IPS DF 6.9 (cell line): ENCODE measurements around the gene GGCX.
"Not testable (repeated sequence)": the region's sequence is repeated elsewhere in the genome, so short reads cannot be mapped to it uniquely, and the experiment has no call there.

ENCODE experiments used
- DNase-seq: peaks from one replicate; pipeline ENCODE4 v3.0.0-alpha.2; 2013; ENCODE audit warnings: low read depth, low spot score
- H3K27ac ChIP-seq: one replicate; pipeline ENCODE4 v1.5.1; 2013; ENCODE audit warnings: low read length, control low read depth
- H3K27me3 ChIP-seq: 2 replicates; pipeline ENCODE4 v1.6.1; 2013; ENCODE audit warnings: mild to moderate bottlenecking, low read length; ENCODE audit not compliant: control insufficient read depth, insufficient read depth
- H3K36me3 ChIP-seq: 2 replicates; pipeline ENCODE4 v1.6.1; 2013; ENCODE audit warnings: low read length; ENCODE audit not compliant: control insufficient read depth, insufficient read depth
- H3K4me1 ChIP-seq: 2 replicates; pipeline ENCODE4 v1.6.1; 2013; ENCODE audit warnings: low read length; ENCODE audit not compliant: control insufficient read depth, insufficient read depth
- H3K4me3 ChIP-seq: 2 replicates; pipeline ENCODE4 v1.5.1; 2013; ENCODE audit warnings: mild to moderate bottlenecking, low read length
- H3K9me3 ChIP-seq: 2 replicates; pipeline ENCODE4 v1.6.1; 2013; ENCODE audit warnings: low read length, inconsistent platforms; ENCODE audit not compliant: control insufficient read depth, insufficient read depth
- WGBS: extraction: QIAGEN DNeasy Blood & Tissue Kit; methylation state at CpG from one replicate; pipeline ENCODE4 v1.1.7; 2013; ENCODE audit warnings: mixed read lengths, missing lambda C conversion rate; ENCODE audit not compliant: insufficient read length, insufficient coverage; 5-methylcytosine and 5-hydroxymethylcytosine counted together

GGCX gene

GRCh38 chr2:85549826-85550225 lies 11.5 kb downstream of the GGCX start:
- H3K9me3 ChIP-seq, result no peaks in the 10 kb centered on the region
- no peak for DNase-seq
- no CpG with 5 or more reads among the region's 4 CpGs for WGBS
- H3K4me1 ChIP-seq, result no peaks in the 10 kb centered on the region
- H3K36me3 ChIP-seq, result peaks cover 20% of the 10 kb centered on the region; the same call in 1 of the 2 replicates
- H3K27me3 ChIP-seq, result no peaks in the 10 kb centered on the region
- H3K27ac ChIP-seq, result no peak overlapping the region
- no peak overlapping the region for H3K4me3 ChIP-seq

GRCh38 chr2:85549095-85549494 lies 12.2 kb downstream of the GGCX start:
- no CpG with 5 or more reads among the region's 10 CpGs for WGBS
- no peaks in the 10 kb centered on the region for H3K27me3 ChIP-seq
- peaks cover 19% of the 10 kb centered on the region; the same call in 1 of the 2 replicates for H3K36me3 ChIP-seq
- no peak overlapping the region for H3K4me3 ChIP-seq
- H3K4me1 ChIP-seq, result no peaks in the 10 kb centered on the region
- no peak for DNase-seq
- no peaks in the 10 kb centered on the region for H3K9me3 ChIP-seq
- no peak overlapping the region for H3K27ac ChIP-seq

- Histone ChIP-seq H3K4me1 (no peaks in the 10 kb centered on the region), H3K36me3 (peaks cover 20% of the 10 kb centered on the region; the same call in 1 of the 2 replicates), H3K27ac (no peak overlapping the region), H3K4me3 (no peak overlapping the region), H3K9me3 (no peaks in the 10 kb centered on the region), H3K27me3 (no peaks in the 10 kb centered on the region)
- no CpG with 5 or more reads among the region's 2 CpGs for WGBS
- DNase-seq, result no peak
Observed at GRCh38 chr2:85548608-85548900, 12.7 kb downstream of the GGCX start.

- H3K27ac ChIP-seq, result no peak overlapping the region
- no peaks in the 10 kb centered on the region for H3K9me3 ChIP-seq
Observed at GRCh38 chr2:85547859-85548607, 13.3 kb downstream of the GGCX start.

GRCh38 chr2:85547089-85547858 lies 14.0 kb downstream of the GGCX start:
- Histone ChIP-seq H3K27me3 (no peaks in the 10 kb centered on the region), H3K9me3 (no peaks in the 10 kb centered on the region), H3K27ac (no peak overlapping the region), H3K36me3 (peaks cover 29% of the 10 kb centered on the region), H3K4me1 (no peaks in the 10 kb centered on the region), H3K4me3 (no peak overlapping the region)
- no CpG with 5 or more reads among the region's 1 CpG for WGBS
- no peak for DNase-seq

More at GRCh38 chr2:85547859-85548607, 13.3 kb downstream of the GGCX start:
- DNase-seq, result no peak
- Histone ChIP-seq H3K27me3 (no peaks in the 10 kb centered on the region), H3K36me3 (peaks cover 22% of the 10 kb centered on the region; the same call in 1 of the 2 replicates), H3K4me1 (no peaks in the 10 kb centered on the region), H3K4me3 (no peak overlapping the region)
- no CpG with 5 or more reads among the region's 6 CpGs for WGBS

GRCh38 chr2:85545780-85546240 lies 15.5 kb downstream of the GGCX start:
- no peak overlapping the region for H3K4me3 ChIP-seq
- no peaks in the 10 kb centered on the region for H3K9me3 ChIP-seq
- DNase-seq, result no peak
- H3K27me3 ChIP-seq, result no peaks in the 10 kb centered on the region
- no peaks in the 10 kb centered on the region for H3K4me1 ChIP-seq
- no CpG with 5 or more reads among the region's 5 CpGs for WGBS
- no peak overlapping the region for H3K27ac ChIP-seq
- H3K36me3 ChIP-seq, result peaks cover 33% of the 10 kb centered on the region

- H3K36me3 ChIP-seq, result peaks cover 26% of the 10 kb centered on the region
- not testable (repeated sequence) for H3K4me3 ChIP-seq, H3K27me3 ChIP-seq, DNase-seq, H3K4me1 ChIP-seq, H3K27ac ChIP-seq, H3K9me3 ChIP-seq
- no CpG with 5 or more reads among the region's 5 CpGs for WGBS
Observed at GRCh38 chr2:85544915-85545779, 16.1 kb downstream of the GGCX start.

GRCh38 chr2:85544254-85544691 lies 17.0 kb downstream of the GGCX start:
- H3K36me3 ChIP-seq, result peaks cover 25% of the 10 kb centered on the region
- H3K4me1 ChIP-seq, H3K27ac ChIP-seq, H3K27me3 ChIP-seq, H3K9me3 ChIP-seq, DNase-seq, H3K4me3 ChIP-seq: not testable (repeated sequence)
- WGBS, result no CpG with 5 or more reads among the region's 3 CpGs

GRCh38 chr2:85542777-85543176 lies 18.5 kb downstream of the GGCX start:
- Histone ChIP-seq H3K27me3 (no peaks in the 10 kb centered on the region), H3K36me3 (peaks cover 25% of the 10 kb centered on the region), H3K4me1 (no peaks in the 10 kb centered on the region), H3K9me3 (no peaks in the 10 kb centered on the region), H3K27ac (no peak overlapping the region), H3K4me3 (no peak overlapping the region)
- no peak for DNase-seq
- WGBS, result no CpG with 5 or more reads among the region's 4 CpGs
